Suprapubic skin (tissue), 4 donors: ENCODE data around the gene ZFP82. TPM values are rescaled to one million over a fixed set of nuclear protein-coding genes. Genes with fewer than 3 reads are reported as not detected.

Source experiments
- DNase-seq, 2 donors: peaks; one replicate each; pipeline ENCODE4 v3.0.0-alpha.2; 2019; ENCODE audit warnings: low spot score in 2 of 2
- H3K27ac ChIP-seq: fragments of 200-600 bp; sonication (generic); one replicate; pipeline ENCODE4 v1.5.1; 2019
- H3K27me3 ChIP-seq: fragments of 200-600 bp; sonication (generic); one replicate; pipeline ENCODE4 v1.5.1; 2019
- H3K36me3 ChIP-seq: fragments of 200-600 bp; sonication (generic); one replicate; pipeline ENCODE4 v1.5.1; 2019
- H3K4me1 ChIP-seq: fragments of 200-600 bp; sonication (generic); one replicate; pipeline ENCODE4 v1.5.1; 2019
- H3K4me3 ChIP-seq: fragments of 200-600 bp; sonication (generic); one replicate; pipeline ENCODE4 v1.5.1; 2019; ENCODE audit warnings: mild to moderate bottlenecking
- H3K9me3 ChIP-seq: fragments of 200-600 bp; sonication (generic); one replicate; pipeline ENCODE4 v1.5.1; 2019
- EP300 ChIP-seq: sonication (generic); formaldehyde crosslinking; IDR thresholded peaks from one replicate; pipeline ENCODE4 v1.6.1; 2017; ENCODE audit warnings: antibody characterized with exemption
- POLR2A ChIP-seq, 2 donors: fragments of 450-650 bp; IDR thresholded peaks; one replicate each; pipeline ENCODE4 v1.6.1; 2017; ENCODE audit warnings: antibody characterized with exemption in 2 of 2, mild to moderate bottlenecking in 2 of 2, moderate library complexity in 2 of 2
- POLR2AphosphoS5 ChIP-seq, 3 donors: sonication (generic); formaldehyde crosslinking; IDR thresholded peaks; one replicate each; pipeline ENCODE4 v1.6.1; 2017; ENCODE audit warnings: antibody characterized with exemption in 3 of 3
- WGBS: methylation state at CpG from one replicate; pipeline ENCODE4 v1.1.5; 2018; 5-methylcytosine and 5-hydroxymethylcytosine counted together
- total RNA-seq, 4 donors: library from RNA; depleted of rRNA; stranded (reverse); fragments of >200 nt; gene quantifications; one replicate each; pipeline ENCODE4 v1.1.0, GENCODE V29; 2016
- TF ChIP-seq, protein P1 (sequence below), 2 donors: fragments of 200-600 bp in 1 of 2; fragments of 450-650 bp in 1 of 2; sonication (generic) in 1 of 2; IDR thresholded peaks; one replicate each; pipeline ENCODE4 v1.5.1; 2016 to 2019; ENCODE audit warnings: antibody characterized with exemption in 2 of 2, mild to moderate bottlenecking in 1 of 2, moderate library complexity in 1 of 2

The ZFP82 gene
- total RNA-seq, 4 donors from 2014 or later, result 0.47 to 4.0 (median 1.7) TPM

DNA sequence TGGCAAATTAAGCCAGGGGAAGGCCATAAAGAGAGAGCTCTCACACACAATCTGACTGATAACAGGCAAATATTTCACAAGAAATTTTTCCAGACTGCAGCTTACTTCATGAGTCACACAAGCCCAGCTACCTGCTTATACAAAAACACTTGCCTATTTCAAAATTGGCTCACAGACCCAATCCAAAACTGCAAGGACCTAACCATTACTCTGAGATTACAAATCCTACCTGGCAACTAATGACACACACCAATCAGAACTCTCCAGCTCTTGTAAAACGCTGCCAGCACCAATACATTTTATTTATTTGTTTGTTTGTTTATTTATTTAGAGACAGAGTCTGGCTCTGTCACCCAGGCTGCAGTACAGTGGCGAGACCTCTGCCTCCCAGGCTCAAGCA is 18.1 kb upstream of the ZFP82 start:
- Histone ChIP-seq H3K36me3 (no peaks in the 10 kb centered on the region), H3K4me3 (no peak overlapping the region), H3K4me1 (no peaks in the 10 kb centered on the region), H3K27me3 (no peaks in the 10 kb centered on the region), H3K27ac (no peak overlapping the region), H3K9me3 (peaks cover 15% of the 10 kb centered on the region)
- TF ChIP-seq, protein P1, sequence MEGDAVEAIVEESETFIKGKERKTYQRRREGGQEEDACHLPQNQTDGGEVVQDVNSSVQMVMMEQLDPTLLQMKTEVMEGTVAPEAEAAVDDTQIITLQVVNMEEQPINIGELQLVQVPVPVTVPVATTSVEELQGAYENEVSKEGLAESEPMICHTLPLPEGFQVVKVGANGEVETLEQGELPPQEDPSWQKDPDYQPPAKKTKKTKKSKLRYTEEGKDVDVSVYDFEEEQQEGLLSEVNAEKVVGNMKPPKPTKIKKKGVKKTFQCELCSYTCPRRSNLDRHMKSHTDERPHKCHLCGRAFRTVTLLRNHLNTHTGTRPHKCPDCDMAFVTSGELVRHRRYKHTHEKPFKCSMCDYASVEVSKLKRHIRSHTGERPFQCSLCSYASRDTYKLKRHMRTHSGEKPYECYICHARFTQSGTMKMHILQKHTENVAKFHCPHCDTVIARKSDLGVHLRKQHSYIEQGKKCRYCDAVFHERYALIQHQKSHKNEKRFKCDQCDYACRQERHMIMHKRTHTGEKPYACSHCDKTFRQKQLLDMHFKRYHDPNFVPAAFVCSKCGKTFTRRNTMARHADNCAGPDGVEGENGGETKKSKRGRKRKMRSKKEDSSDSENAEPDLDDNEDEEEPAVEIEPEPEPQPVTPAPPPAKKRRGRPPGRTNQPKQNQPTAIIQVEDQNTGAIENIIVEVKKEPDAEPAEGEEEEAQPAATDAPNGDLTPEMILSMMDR (IDR thresholded peaks at IDR 0.05), result no peak
- TF ChIP-seq EP300 (no peak), POLR2AphosphoS5 (IDR thresholded peaks at IDR 0.05) (no peak), POLR2A (IDR thresholded peaks at IDR 0.05) (no peak)
- no peak for DNase-seq
- WGBS, result 50% methylated on average over 2 of the region's 2 CpGs

DNA sequence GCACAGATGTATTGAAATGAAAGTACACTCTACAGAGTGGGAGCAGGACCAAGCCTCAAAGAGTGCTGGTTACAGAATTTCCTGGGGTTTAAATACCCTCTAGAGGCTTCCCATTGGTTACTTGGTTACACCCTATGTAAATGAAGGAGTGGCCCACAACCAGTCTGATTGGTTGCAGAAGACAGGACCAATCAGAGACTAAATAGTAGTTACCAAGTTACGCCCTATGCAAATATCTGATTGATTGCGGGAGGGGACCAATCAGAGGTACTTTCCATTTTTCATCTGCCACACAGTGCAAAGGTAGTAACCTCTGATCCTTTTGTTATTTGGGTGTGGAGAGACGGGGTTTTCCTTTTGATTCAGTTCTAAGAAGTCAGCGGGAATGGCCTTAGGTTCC is 5.5 kb upstream of the ZFP82 start:
- no peak for DNase-seq
- Histone ChIP-seq H3K4me3 (no peak overlapping the region), H3K9me3 (no peaks in the 10 kb centered on the region), H3K27ac (no peak overlapping the region), H3K36me3 (no peaks in the 10 kb centered on the region), H3K27me3 (peaks cover 16% of the 10 kb centered on the region), H3K4me1 (peaks cover 3% of the 10 kb centered on the region)
- WGBS, result 82% methylated on average over 4 of the region's 4 CpGs
- TF ChIP-seq POLR2AphosphoS5 (IDR thresholded peaks at IDR 0.05), result no peak
- TF ChIP-seq POLR2A (IDR thresholded peaks at IDR 0.05), result no peak
- TF ChIP-seq, protein P1 (IDR thresholded peaks at IDR 0.05), result no peak
- no peak for TF ChIP-seq EP300

DNA sequence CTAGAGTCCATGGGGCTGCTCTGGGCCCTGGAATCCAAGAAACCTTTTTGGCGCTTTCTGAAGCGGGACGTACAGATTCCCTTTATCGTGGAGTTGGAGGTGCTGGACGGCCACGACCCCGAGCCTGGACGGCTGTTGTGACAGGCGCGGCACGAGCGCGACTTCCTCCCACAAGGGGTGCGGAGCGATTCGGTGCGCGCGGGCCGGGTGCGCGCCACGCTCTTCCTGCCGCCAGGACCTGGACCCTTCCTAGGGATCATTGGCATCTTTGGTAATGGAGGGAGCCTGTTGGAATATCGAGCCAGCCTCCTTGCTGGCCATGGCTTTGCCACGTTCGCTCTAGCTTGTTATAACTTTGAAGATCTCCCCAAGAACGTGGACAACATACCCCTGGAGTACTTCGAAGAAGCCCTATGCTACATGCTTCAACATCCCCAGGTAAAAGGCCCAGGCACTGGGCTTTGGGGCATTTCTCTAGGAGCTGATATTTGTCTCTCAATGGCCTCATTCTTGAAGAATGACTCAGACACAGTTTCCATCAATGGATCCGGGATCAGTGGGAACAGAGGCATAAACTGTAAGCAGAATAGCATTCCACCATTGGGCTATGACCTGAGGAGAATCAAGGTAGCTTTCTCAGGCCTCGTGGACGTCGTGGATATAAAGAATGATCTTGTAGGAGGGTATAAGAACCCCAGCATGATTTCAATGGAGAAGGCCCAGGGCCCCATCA is 3.5 kb upstream of the ZFP82 start:
- Histone ChIP-seq H3K4me1 (peaks cover 13% of the 10 kb centered on the region), H3K36me3 (no peaks in the 10 kb centered on the region), H3K9me3 (no peaks in the 10 kb centered on the region), H3K4me3 (peak overlapping the region; percentile 42), H3K27ac (no peak overlapping the region), H3K27me3 (peaks cover 16% of the 10 kb centered on the region)
- 37% methylated on average over 18 of the region's 33 CpGs for WGBS
- TF ChIP-seq, protein P1 (IDR thresholded peaks at IDR 0.05), result no peak
- TF ChIP-seq POLR2AphosphoS5 (IDR thresholded peaks at IDR 0.05) (no peak), POLR2A (IDR thresholded peaks at IDR 0.05) (no peak), EP300 (no peak)
- DNase-seq, result no peak

DNA sequence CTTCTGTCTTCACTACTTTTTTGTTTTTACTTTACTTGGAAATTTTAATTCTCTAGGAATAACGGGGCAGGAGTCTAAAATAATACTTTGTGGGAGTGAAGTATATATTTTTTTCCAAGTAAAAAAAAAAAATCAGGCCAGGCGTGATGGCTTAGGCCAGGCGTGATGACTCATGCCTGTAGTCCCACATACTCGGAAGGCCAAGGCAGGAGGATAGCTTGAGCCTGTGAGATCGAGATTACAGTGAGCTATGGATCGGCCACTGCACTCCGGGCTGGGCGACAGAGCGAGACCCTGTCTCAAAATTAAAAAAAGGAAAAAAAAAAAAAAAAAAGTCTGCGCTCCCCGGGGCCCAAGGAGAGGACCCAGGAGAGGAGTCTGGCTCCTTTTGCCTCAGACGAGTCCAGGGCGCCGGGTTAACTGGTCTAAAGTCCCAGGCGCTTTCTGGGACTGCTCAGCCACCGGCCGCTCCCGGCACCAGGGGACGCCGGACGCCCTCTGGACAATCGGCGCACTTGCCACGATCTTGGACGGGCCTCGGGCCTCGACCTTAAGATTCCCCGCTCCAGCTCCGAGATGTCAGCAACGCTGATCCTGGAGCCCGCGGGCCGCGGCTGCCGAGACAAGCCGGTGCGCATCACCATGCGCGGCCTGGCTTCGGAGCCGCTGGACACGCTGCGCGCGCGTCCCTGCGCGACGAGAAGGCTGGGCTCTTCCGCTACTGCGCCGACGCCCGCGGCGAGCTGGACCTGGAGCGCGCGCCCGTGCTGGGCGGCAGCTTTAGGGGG is 2.7 kb upstream of the ZFP82 start:
- Histone ChIP-seq H3K4me3 (peak overlapping the region; percentile 42), H3K9me3 (no peaks in the 10 kb centered on the region), H3K27me3 (peaks cover 16% of the 10 kb centered on the region), H3K36me3 (no peaks in the 10 kb centered on the region), H3K27ac (no peak overlapping the region), H3K4me1 (peaks cover 13% of the 10 kb centered on the region)
- WGBS, result 17% methylated on average over 52 of the region's 61 CpGs
- no peak for DNase-seq
- TF ChIP-seq, protein P1 (IDR thresholded peaks at IDR 0.05), result no peak
- no peak for TF ChIP-seq EP300
- no peak for TF ChIP-seq POLR2AphosphoS5 (IDR thresholded peaks at IDR 0.05)
- no peak for TF ChIP-seq POLR2A (IDR thresholded peaks at IDR 0.05)

DNA sequence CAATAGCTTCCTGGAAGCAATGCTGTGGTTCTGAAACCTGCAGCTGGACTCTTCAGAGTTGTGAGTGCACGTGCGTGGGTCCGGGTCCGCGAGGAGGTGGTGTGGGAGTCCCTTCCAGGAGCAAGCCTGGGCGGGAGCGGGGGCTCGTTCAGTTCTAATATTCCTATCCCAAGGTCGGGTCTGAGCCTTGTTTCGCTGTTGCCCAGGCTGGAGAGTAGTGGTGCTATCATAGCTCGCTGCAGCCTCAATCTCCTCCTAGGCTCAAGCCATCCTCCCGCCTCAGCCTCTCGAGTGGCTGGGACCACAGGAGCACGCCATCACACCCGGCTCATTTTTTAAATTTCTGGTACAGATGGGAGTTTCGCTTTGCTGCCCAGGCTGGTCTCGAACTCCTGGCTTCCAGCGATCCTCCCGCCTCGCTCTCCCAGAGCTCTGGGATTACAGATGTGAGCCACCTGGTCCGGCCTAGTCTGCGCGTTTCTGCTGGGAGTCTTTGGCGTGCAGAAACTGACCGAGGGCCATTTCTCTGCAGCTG is 625 bp downstream of the ZFP82 start:
- DNase-seq, result peak in 1 of 2 donors; percentile 58
- 17% methylated on average over 24 of the region's 25 CpGs for WGBS

More for the DNA sequence above, 625 bp downstream of the ZFP82 start:
- peak overlapping the region; percentile 72 for H3K27ac ChIP-seq
- no peaks in the 10 kb centered on the region for H3K9me3 ChIP-seq
- peaks cover 13% of the 10 kb centered on the region for H3K4me1 ChIP-seq
- peaks cover 16% of the 10 kb centered on the region for H3K27me3 ChIP-seq
- peak overlapping the region; percentile 62 for H3K4me3 ChIP-seq
- peaks cover 5% of the 10 kb centered on the region for H3K36me3 ChIP-seq
- TF ChIP-seq POLR2A (IDR thresholded peaks at IDR 0.05) (no peak), EP300 (no peak), POLR2AphosphoS5 (IDR thresholded peaks at IDR 0.05) (no peak)
- TF ChIP-seq, protein P1 (IDR thresholded peaks at IDR 0.05), result no peak
